Stimulated activated memory B cell treated with anti-CD40 and anti-IgM and Interleukin-4, amounts not matched to agents 10 μg/mL and 1 μg/mL and 100 μg/mL, for 72 hours (primary cell): Measurements from ENCODE around the gene RMDN3.

ENCODE experiments used
- ATAC-seq: fragments of 150-1000 bp; cut with Tn5 transposase; 2 replicates; pipeline ENCODE4 v1.10.0; 2021
- H3K27ac Mint-ChIP-seq: one replicate; pipeline ENCODE4 v1.8.0; 2022; ENCODE audit warnings: mild to moderate bottlenecking, mixed read lengths
- H3K27me3 Mint-ChIP-seq: one replicate; pipeline ENCODE4 v1.8.0; 2022; ENCODE audit warnings: mixed read lengths
- H3K36me3 Mint-ChIP-seq: one replicate; pipeline ENCODE4 v1.8.0; 2022; ENCODE audit warnings: mixed read lengths
- H3K4me1 Mint-ChIP-seq: one replicate; pipeline ENCODE4 v1.8.0; 2022; ENCODE audit warnings: mixed read lengths
- H3K4me3 Mint-ChIP-seq: one replicate; pipeline ENCODE4 v1.8.0; 2022; ENCODE audit warnings: mild to moderate bottlenecking, moderate library complexity, mixed read lengths
- H3K9me3 Mint-ChIP-seq: one replicate; pipeline ENCODE4 v1.8.0; 2022; ENCODE audit warnings: mixed read lengths

RMDN3 gene

GRCh38 chr15:40696228-40696627, 58.8 kb downstream of the RMDN3 start:
- Mint-ChIP-seq H3K4me3 (peak overlapping the region; percentile 97), H3K36me3 (no peaks in the 10 kb centered on the region), H3K4me1 (peaks cover 24% of the 10 kb centered on the region), H3K9me3 (no peaks in the 10 kb centered on the region), H3K27ac (no peak overlapping the region), H3K27me3 (no peaks in the 10 kb centered on the region)
- no peak for ATAC-seq

GRCh38 chr15:40695469-40695890, 59.6 kb downstream of the RMDN3 start:
- peak; percentile 44 for ATAC-seq
- Mint-ChIP-seq H3K27me3 (no peaks in the 10 kb centered on the region), H3K36me3 (no peaks in the 10 kb centered on the region), H3K9me3 (no peaks in the 10 kb centered on the region), H3K4me3 (peak overlapping the region; percentile 97), H3K4me1 (peaks cover 24% of the 10 kb centered on the region), H3K27ac (peak overlapping the region; percentile 95)

GRCh38 chr15:40694688-40695468, 60.2 kb downstream of the RMDN3 start, which contains the start of gene RAD51:
RAD51 (plus strand) TSS chr15:40695174; CDS start chr15:40698759, 3,585 bp downstream.
- H3K27ac Mint-ChIP-seq = peak within 1 kb of the TSS; percentile 95
- no peaks in the 10 kb centered on the region for H3K27me3 Mint-ChIP-seq
- peaks cover 24% of the 10 kb centered on the region for H3K4me1 Mint-ChIP-seq
- H3K36me3 Mint-ChIP-seq = peaks cover under 1% of the 10 kb centered on the region
- peak within 1 kb of the TSS; percentile 97 for H3K4me3 Mint-ChIP-seq
- peak; percentile 97 for ATAC-seq
- H3K9me3 Mint-ChIP-seq = no peaks in the 10 kb centered on the region

GRCh38 chr15:40693904-40694687, 61.0 kb downstream of the RMDN3 start:
- Mint-ChIP-seq H3K36me3 (peaks cover 7% of the 10 kb centered on the region), H3K27ac (peak overlapping the region; percentile 95), H3K4me3 (peak overlapping the region; percentile 97), H3K4me1 (peaks cover 24% of the 10 kb centered on the region), H3K27me3 (no peaks in the 10 kb centered on the region), H3K9me3 (no peaks in the 10 kb centered on the region)
- peak; percentile 18 for ATAC-seq

- H3K36me3 Mint-ChIP-seq = peaks cover 7% of the 10 kb centered on the region
- H3K4me3 Mint-ChIP-seq = no peak overlapping the region
- no peaks in the 10 kb centered on the region for H3K27me3 Mint-ChIP-seq
- no peak for ATAC-seq
- no peaks in the 10 kb centered on the region for H3K9me3 Mint-ChIP-seq
- peaks cover 24% of the 10 kb centered on the region for H3K4me1 Mint-ChIP-seq
- H3K27ac Mint-ChIP-seq = no peak overlapping the region
Observed at GRCh38 chr15:40691737-40692136, 63.3 kb downstream of the RMDN3 start.

- H3K4me3 Mint-ChIP-seq = no peak overlapping the region
- ATAC-seq = no peak
- no peaks in the 10 kb centered on the region for H3K9me3 Mint-ChIP-seq
- peaks cover 7% of the 10 kb centered on the region for H3K36me3 Mint-ChIP-seq
- H3K4me1 Mint-ChIP-seq = peaks cover 8% of the 10 kb centered on the region
- H3K27me3 Mint-ChIP-seq = no peaks in the 10 kb centered on the region
- no peak overlapping the region for H3K27ac Mint-ChIP-seq
Observed at GRCh38 chr15:40688932-40689799, 65.9 kb downstream of the RMDN3 start.
